ENCODE data around the gene LITAFD.
A peak's percentile ranks its signal among the peaks of the same experiment; 100 is the strongest.
"Not testable (repeated sequence)": the region's sequence is repeated elsewhere in the genome, so short reads cannot be mapped to it uniquely, and the experiment has no call there.

LITAFD gene

GRCh38 chr16:8882041-8882617 lies at the start of gene LITAFD:
Gene LITAFD, plus strand, starts transcription at chr16:8882351. Its CDS starts 2,005 bp downstream, at chr16:8884356.
- DNase-seq = no peak

- no peak for DNase-seq
These were observed 49.4 kb upstream of the LITAFD start for GRCh38 chr16:8832717-8833105.

GRCh38 chr16:8836797-8837196 lies 45.4 kb upstream of the LITAFD start:
- DNase-seq = not testable (repeated sequence)

GRCh38 chr16:8837594-8837993 lies 44.6 kb upstream of the LITAFD start:
- not testable (repeated sequence) for DNase-seq

- DNase-seq = not testable (repeated sequence)
These were observed 40.1 kb upstream of the LITAFD start for GRCh38 chr16:8842016-8842415.

GRCh38 chr16:8843296-8843695 lies 38.9 kb upstream of the LITAFD start:
- not testable (repeated sequence) for DNase-seq

GRCh38 chr16:8845699-8846298 lies 36.4 kb upstream of the LITAFD start:
- no peak for DNase-seq

- DNase-seq = no peak
These were observed 35.7 kb upstream of the LITAFD start for GRCh38 chr16:8846401-8846932.

- no peak for DNase-seq
These were observed 35.0 kb upstream of the LITAFD start for GRCh38 chr16:8847145-8847544.

GRCh38 chr16:8847623-8848022 lies 34.5 kb upstream of the LITAFD start:
- DNase-seq = no peak

GRCh38 chr16:8848231-8848938 lies 33.8 kb upstream of the LITAFD start:
- DNase-seq = no peak

- DNase-seq = no peak
These were observed 33.2 kb upstream of the LITAFD start for GRCh38 chr16:8848939-8849391.

- no peak for DNase-seq
These were observed 32.6 kb upstream of the LITAFD start for GRCh38 chr16:8849411-8850011.

- no peak for DNase-seq
These were observed 31.8 kb upstream of the LITAFD start for GRCh38 chr16:8850279-8850885.

GRCh38 chr16:8851761-8852403 lies 30.3 kb upstream of the LITAFD start:
- no peak for DNase-seq

GRCh38 chr16:8852534-8852933 lies 29.6 kb upstream of the LITAFD start:
- no peak for DNase-seq

- no peak for DNase-seq
These were observed 29.0 kb upstream of the LITAFD start for GRCh38 chr16:8853150-8853549.

GRCh38 chr16:8853611-8854010 lies 28.5 kb upstream of the LITAFD start:
- DNase-seq = no peak

- no peak for DNase-seq
These were observed 27.7 kb upstream of the LITAFD start for GRCh38 chr16:8854298-8854948.

GRCh38 chr16:8855051-8855786 lies 26.9 kb upstream of the LITAFD start:
- DNase-seq = peak in 1 of 2 donors; percentile 23

- DNase-seq = no peak
These were observed 26.2 kb upstream of the LITAFD start for GRCh38 chr16:8855972-8856371.
